T-helper 1 cell (primary cell): ENCODE data around the gene CDK14.
"Not testable (repeated sequence)": the region's sequence is repeated elsewhere in the genome, so short reads cannot be mapped to it uniquely, and the experiment has no call there.

Experiments used
- DNase-seq, 5 donors: peaks; one replicate each; pipeline ENCODE4 v3.0.0-alpha.2; 2012 to 2020

CDK14 gene

DNA sequence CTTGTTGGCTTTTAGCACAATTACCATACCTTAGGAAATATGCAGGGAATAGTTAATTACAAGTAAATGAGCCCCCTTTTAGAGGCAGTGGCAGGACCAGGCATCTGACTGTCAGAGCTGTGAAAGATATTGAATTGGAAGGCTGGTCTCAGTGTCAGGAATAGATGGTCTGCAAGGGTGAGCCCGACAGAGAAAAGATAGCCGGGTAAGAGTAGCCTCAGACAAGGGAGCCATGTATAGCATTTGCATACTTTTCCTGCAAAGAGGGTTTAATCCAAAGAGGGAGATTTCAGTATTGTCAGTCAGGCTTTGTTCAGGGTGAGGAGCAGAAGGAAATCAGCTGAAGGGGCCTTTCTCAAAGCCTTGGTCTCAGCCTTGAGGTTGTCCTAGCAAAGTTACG, 539.2 kb downstream of the CDK14 start:
- no peak for DNase-seq

DNA sequence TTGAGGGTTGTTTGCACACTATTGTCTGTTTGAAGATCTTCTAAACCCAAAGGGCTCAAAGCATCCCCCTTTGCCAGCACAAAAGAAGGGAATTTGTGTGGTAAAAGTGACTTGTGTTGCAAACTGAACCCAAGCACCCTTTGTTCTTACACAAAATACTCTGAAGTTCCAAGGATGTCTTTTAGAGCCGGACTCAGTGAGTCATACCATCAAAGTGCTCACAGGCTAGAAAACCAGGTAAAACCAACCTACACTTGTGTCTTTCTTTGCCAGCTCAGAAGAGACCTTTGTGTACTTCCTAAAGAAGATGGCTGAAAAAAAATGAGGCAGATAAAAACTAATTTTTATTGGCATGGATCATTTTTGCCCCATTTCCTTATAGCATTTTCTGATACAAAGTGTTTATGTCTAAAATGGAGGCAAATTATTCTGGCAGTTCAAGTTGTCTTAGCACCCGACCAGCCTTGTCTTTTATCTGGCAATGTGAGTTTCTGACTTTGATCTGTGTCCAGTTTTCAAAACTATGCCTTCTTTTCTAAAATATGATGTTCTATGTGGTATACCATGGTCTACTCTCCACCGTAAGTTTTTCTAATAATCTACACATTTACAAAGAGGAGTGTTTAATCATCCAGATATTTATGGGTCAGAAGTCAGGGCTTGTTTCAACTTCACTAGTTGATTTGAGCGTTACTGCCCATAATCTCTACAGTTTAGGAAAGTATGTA, 539.7 kb downstream of the CDK14 start:
- DNase-seq, result no peak

DNA sequence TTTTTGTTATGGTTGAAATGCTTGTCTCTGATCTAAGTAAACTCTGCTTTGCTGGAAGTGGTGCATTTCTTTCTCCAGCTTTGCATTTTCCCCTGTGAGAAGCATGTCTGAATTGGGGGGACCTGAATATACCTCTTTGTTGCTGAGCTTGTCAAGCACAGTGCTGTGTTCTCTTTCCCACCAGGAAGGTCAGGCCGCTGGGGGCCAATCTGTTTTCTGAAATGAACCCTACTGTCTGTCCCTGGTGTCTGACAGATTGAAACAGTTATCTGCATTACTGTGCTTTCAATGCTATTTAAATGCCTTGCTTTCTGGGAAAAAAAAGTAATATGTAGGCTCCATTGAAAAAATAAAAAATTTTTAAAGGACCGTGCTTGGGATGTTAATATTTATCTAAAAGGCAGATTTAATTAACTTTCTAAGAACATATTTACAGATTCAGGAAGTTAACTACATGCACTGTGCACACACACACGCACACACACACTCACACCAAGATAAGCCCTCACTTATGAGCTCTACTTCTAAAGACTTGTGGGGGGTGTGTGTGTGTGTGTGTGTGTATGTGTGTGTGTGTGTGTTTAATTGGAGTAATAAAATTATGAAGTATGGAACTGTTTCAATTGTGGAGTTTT, 541.1 kb downstream of the CDK14 start:
- DNase-seq, result no peak

DNA sequence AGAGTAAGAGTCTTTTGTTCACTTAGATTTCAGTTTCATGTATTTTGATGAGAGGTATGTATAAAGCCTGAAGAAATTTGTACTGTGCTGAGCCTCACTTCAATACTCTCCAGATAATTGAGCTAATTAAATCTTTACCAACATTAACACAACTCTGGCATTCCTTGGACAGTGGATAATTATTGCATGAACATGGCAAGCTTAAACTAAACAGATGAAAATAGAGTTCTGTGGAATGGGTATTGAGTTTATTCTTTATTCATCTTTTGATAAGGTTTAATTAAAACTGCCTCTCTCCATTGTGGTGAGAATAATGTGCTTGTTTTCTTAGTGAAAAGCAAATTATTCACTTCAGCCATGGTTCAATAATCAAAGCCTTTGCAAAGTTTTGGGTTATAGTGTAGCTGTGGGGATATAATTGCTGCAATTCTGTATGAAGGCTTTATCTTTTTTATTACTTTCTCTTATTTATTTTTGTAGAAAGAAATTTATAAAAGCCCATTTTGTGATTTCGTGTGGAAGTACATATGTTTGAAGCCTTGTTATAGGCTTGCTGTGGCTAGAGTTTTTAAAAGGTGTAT, 541.8 kb downstream of the CDK14 start:
- no peak for DNase-seq

DNA sequence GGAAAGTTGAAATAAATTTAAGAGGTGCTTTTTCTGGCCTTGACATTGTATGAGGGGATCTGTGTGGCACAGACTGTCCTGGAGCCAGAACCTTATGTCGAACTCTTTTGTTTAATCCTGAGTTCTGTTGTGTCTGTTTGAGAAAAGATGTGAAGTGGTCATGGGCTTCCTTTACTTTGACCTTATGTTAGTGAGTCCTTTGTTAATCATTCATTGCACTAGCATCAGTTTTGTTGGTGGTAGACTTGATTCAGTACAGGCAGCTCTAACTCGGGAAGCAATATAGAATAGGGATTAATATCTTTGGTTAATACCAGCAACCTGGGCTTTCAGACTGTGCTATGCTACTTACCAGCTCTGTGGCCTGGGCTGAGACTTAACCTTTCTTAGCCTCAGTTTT, 544.2 kb downstream of the CDK14 start:
- no peak for DNase-seq

DNA sequence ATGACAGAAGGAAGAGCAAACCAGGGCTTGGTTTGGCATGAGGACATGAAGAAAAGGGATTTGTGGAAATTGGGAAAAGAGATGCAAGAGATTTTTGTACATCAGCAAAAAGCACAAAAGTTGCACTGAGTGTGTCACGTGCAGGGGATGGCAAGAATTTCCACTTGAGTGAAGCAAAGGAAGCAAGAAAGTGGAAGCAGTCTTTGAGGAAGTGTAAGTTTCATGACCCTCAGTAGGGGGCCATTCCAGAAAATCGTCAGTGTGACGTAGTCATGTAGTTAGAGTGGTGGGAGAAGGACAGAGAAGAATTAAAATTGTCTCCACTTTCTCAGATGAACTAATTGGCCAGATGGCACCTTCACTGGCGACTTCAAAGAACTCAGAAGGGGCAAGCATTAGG, 544.9 kb downstream of the CDK14 start:
- DNase-seq, result no peak

DNA sequence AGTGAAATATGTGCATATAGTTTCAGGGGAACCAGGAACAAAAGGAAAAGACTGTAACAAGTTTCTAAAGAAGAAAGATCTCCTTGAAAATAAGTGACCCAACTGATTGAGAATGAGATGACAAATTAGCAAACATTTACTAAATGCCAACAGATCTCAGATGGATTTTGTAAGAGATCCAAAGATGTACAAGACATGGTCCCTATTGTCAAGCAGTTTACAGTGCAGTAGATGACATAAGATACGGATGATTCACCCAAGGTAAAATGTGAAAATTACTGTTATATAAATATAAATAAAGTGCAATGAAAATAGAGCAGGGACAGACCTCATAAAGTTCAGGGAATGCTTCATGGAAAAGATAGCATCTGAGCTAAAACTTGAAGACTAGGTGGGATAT, 546.6 kb downstream of the CDK14 start:
- no peak for DNase-seq

DNA sequence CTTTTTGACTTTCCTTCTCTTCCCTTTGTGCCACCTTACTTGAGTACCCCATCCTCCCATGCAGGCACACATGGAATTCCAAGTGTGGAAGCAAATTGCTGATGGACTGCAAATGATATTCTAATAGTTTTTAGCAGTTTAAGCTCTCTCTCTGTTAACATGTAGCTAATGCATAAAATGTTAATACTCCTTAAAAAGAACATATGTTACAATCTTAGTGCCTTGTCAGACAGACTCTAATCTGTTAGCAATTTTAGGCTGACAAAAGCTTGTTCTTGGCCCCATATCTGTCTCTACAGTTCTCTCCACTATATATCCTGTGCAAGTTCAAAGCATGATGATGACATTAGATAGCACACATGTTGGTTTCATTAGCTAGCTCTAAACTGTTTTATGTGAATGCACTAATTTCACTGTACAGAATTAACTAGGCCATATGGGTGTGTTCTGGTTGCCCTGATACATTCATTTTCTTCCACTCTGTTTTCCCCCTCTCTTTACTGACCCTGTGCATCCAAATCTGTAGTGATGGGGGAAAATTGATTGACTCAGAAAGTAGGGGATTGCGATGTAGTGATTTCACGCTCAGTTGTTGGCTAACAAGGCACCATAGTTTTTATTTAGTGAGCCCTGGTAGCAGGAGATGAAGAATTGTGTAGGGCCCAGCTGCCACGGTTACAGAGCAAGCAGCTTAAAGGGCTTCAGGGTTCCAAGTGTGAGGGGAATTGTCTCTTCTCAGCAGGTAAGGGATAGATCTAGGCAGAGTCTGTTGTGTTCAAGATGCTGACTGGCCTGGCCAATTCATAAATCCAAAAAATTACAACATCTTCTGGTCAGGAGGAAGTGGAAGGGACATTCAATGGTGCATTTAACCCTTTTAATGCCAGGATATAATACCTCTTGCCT, 553.5 kb downstream of the CDK14 start:
- no peak for DNase-seq

DNA sequence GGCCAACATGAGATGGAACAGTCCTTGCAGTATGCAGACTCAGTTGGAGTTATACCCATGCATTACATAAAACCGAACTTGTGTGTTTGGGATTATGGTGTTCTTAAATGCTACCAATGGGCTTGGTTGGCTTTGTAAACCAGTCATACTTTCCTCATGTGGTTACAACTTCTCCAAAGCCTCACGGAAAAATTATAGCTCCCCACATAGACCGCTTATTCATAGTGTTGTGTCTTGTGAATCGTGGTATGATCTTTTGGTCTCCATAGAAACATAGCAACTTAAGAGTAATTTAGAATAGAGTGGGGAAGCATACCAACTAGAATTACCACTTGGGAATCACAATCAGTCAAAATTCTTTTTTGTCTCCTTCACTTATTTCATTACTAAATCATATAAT, 555.8 kb downstream of the CDK14 start:
- no peak for DNase-seq

DNA sequence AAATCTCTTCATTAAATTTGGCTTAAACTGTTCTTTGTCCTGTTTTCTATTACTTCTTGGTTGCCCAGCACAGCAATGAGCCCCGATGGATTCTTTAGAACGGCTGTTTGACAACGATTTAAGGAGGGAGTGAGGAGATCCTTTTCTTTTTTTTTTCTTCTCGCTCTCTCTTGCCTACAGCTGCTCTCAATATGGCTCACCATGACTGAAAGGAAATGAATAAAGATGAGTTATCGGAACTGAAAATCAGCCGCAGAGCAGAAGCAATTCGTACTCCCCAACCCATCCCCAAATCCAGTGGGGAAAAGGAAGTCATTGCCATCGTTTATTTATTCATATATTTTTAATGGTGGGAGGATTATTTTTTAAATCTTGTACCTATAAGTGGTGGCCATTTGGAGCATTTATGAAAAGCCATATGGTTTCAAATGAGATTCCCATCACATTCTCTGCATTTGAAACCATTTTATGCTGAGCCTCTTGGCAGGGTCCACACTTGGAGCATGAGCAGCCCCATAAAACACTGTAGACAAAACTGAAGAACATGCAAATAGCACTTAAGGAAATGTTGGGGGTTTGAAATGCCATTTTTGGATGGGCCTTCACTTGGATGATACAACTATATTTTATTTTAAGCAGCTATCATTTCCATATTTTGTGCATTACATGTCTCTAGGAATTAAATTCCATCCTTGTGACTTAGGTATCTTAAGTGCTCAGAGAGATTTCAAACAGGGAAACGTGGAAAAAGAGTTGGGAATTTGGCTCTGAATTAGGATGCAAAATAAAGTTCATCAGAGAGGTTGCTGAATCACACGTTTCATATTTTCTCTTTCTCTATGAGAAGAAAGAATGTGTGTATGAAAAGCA, 560.4 kb downstream of the CDK14 start:
- DNase-seq, result no peak

DNA sequence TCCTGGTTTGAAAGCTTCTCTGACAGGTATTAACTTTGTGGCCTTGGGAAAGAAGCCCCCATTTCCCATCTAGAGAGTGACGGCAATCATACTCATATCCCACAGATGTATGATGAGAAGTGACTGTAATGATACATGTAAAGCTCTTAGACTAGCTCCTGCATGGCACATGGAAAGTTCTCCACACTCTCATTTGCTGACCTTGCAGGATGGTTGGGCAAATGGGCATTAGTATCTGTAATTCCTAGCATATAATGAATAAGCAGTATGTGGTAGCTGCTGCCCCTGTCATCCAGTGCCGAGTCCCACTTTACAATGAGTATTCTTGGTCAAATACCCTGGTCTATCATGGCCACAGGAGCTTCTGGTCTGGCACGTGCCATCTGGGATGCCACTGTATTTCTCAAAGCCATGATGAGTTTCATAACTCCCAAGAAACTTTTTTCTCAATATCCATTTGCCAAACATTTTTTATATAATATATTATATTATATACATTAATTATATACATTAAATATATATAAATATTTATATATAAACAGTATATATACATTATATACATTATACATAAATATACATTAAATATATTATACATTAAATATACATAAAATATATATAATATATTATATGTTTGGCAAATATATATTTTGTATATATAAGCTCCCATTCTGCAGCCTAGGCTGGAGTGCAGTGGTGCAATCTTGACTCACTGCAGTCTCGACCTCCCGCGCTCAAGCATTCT, 561.6 kb downstream of the CDK14 start:
- DNase-seq, result no peak

DNA sequence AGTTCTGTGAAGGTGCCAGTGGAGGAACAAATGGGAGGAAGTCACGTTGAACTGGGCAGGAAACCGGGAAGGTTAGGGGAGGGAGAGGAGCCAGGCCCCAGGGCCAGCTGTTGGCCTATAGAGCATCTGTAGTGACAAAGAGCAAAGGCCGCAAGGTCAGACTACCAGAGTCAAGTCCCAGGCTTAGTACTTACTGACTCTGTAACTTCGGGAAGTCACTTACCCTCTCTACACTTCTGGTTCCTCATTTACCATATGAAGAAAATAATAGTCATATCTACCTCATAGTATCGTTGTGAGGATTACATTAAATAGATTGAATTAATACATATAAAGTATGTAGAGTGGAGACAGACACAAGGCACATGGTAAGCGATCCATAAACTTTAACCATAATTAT, 566.3 kb downstream of the CDK14 start:
- no peak for DNase-seq

DNA sequence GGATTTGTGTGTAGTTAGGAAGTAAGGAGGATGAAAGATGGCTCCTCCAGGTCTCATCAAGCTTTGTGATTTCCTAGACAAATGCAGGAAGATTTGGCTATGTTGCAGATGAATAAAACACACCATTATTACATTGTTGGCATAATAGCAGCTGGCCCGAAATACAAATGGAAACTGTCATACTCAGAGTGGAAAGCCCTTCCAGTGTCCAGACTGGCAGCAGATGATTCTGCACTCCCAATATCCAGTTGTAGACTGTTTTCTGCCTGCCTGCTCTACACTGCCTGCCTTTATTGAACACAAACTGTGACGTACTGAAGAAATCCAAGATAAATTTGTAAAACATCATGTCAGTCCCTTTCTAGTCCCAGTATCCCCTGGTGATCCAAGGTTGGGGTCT, 568.4 kb downstream of the CDK14 start:
- no peak for DNase-seq

DNA sequence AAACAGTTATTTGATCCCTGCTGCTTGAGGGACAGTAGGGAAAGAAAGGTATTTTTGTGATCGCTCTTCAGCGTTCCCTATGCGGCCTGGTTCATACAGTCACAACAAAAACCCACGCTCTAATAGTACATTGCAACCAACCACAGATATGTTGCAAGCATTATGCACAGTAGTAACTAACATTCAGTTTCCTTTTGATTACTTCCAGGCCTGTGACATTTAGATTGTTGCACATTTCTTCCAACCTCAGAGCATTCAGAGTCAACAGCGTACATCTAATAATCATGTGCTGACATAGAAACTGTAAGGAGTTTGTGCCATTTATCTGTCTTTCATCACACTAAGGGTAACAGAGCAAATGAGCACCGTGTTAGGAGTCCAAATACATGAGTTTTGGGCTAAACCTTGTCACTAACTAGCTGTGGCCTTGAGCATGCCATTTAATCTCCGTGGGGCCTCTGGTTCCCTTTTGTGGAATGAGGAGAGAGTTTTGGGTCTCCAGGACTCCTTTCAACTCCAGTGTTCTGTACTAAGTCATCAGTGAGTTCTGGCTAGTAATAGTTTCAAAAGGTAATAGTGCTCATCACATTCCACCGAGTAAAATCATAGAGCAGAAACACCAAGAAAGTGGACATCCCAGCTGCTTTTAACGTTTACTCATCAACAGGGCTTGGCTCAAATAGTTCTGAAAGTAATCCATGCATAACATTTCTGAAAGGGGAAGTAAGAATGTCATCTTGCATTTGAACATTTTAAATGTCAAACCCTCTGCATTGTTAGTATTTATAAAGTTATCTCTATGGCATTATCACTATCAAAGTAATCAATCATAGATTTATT, 569.1 kb downstream of the CDK14 start:
- DNase-seq, result no peak

DNA sequence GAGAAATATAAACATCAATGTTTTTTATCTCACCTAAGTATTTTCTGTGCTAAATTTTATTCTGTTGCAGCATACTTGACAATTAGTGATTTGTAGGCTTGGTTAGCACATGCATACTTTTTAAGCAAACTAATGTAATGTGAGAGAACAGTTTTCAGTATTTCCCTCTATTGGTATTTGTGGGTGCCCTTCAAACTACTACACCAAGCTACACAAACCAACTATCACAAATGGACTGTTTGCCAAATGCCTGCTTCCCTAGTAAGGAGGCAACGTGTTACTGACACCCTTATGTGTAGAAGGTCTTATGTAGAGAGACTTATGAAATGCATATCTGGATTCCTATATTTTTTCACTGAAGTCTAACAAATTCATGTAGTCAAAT, 569.7 kb downstream of the CDK14 start:
- no peak for DNase-seq

DNA sequence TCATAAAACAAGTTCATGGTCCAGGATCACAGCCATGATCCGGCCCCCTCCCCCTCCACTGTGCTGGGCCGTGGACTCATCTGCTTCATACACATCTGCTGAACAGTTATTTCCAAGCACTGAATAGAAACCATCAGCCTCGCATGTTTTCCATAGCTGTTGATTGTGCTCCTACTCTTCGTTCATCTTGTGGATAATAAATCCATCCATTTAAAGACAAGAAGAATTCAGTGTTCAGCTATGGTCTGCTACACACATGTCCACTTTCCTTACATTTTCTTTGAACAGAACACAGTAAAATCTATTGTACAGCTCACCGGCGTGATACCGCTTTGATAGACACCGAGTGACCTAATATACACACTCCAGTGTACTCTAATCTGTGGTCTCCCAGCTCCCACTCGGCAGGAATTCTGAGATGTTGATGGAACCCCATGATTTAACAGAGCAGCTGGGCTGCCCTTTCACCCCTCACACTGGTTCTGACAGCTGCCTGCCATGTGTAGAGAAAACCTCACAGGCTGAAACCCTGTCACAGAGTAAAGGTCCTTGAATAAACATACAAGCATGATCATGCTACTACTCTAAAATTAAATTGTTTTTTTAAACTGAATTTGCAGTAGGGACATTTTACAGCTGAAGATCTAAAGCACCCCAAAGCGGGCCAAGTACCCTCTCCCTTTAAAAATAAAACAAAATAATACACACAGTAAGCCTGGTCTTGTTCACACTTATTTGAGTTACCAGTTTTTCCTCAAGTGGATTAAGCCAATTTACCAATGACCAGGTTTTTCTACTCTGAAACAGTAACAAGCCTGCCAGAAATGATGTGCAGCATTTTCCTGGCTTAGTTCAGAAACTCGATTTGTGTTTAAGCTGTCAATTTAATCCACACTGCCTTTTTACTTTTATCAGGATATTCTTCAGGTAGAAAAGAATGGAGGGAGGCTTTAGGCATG, 573.0 kb downstream of the CDK14 start:
- no peak for DNase-seq

DNA sequence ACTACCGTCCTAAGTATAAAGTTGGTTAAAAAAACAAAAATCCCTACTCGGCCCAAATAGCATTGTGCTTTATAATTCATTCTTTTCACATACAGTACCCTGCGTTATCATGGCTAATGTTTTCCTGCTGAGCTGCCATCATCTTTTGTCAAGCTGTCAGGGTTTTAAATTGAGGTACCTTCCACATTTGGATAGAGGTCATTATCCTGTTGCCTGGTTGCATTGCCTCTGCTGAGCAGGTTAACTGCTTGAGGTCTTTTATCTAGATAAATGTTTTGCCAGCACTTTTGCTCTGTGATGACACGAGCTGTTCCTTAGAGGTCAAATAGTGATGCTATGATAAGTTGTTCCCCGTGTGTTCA, 573.7 kb downstream of the CDK14 start:
- no peak for DNase-seq

DNA sequence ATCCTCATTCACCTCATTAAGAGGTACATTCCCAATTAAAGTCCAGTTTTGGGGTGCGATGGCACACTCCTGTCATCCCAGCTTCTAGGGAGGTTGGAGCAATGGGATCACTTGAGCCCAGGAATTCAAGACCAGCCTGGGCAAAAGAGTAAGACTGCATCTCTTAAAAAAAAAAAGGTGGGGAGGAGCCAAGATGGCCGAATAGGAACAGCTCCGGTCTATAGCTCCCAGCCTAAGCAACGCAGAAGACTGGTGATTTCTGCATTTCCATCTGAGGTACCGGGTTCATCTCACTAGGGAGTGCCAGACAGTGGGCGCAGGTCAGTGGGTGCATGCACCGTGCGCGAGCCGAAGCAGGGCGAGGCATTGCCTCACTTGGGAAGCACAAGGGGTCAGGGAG, 577.1 kb downstream of the CDK14 start:
- DNase-seq, result not testable (repeated sequence)

DNA sequence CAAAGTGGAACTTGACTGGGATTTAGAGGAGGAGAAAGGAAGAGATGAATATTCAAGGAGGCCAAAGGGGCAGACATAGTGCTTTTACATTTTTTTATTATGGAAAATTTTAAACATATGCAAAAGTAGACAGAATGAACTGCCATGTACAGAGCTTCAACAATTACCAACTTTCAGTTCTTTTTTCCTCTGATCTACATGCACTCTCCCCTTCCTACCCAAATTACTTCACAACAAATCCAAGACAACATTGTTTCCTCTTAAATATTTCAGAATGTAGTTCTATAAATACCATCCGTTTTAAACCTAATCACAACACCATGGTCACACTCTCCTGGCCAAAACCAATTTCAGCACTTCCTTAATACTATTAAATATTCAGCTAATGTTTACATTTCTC, 584.6 kb downstream of the CDK14 start:
- no peak for DNase-seq

DNA sequence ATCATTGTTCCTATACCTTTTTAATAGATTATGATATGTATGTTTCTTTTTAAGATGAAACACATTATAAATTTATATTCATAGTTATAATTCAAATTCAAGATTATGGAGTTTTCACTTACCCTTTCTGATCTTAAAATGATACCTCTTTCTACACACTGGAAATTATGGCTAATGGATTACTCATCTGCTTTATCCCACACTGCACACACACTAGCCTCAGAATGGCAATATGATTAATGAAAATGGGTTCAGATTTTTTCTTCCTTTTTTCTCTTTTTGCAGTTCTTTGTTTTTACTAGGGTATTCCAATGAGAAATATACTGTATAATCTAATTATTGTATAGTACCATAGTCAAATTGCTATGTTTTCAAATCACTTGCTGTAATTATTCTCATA, 585.8 kb downstream of the CDK14 start:
- no peak for DNase-seq
